Lower leg skin (tissue), 4 donors: Measurements from ENCODE around the gene ARL6IP5. TPM values are rescaled to one million over a fixed set of nuclear protein-coding genes. Genes with fewer than 3 reads are reported as not detected.

Experiments
- DNase-seq, 2 donors: peaks; one replicate each; pipeline ENCODE4 v3.0.0-alpha.2; 2019; ENCODE audit warnings: low spot score in 2 of 2
- H3K4me3 ChIP-seq: fragments of 200-600 bp; sonication (generic); 2 replicates; pipeline ENCODE4 v1.5.1; 2017; ENCODE audit warnings: mild to moderate bottlenecking, low read depth; ENCODE audit not compliant: poor library complexity, severe bottlenecking
- CTCF ChIP-seq, 3 donors: fragments of 450-650 bp; IDR thresholded peaks; one replicate each; pipeline ENCODE4 v1.5.1; 2016; ENCODE audit warnings: antibody characterized with exemption in 3 of 3, mild to moderate bottlenecking in 3 of 3, moderate library complexity in 2 of 3
- POLR2A ChIP-seq, 2 donors: fragments of 450-650 bp; IDR thresholded peaks; one replicate each; pipeline ENCODE4 v1.6.1; 2016 to 2017; ENCODE audit warnings: antibody characterized with exemption in 2 of 2, mild to moderate bottlenecking in 1 of 2, moderate library complexity in 1 of 2
- WGBS, 2 donors: methylation state at CpG; one replicate each; pipeline ENCODE4 v1.1.5; 2018; 5-methylcytosine and 5-hydroxymethylcytosine counted together
- intact Hi-C: fragments of 100-400 bp; cut with DNase I; formaldehyde crosslinking; loops from one replicate; pipeline ENCODE4 v1.15.0; 2023; ENCODE audit warnings: low total_unique reads
- total RNA-seq, 4 donors: library from RNA; depleted of rRNA; stranded (reverse); fragments of >200 nt; gene quantifications; one replicate each; pipeline ENCODE4 v1.1.0, GENCODE V29; 2016

Gene ARL6IP5
- 10 to 100 TPM; 28.1 to 75.9 (median 54.1) TPM for total RNA-seq

- WGBS, 2 donors, result 1% methylated on average over 32 of the region's 32 CpGs
- intact Hi-C loops, result no loop called here
- TF ChIP-seq POLR2A (IDR thresholded peaks at IDR 0.05) (no peak), CTCF (IDR thresholded peaks at IDR 0.05) (no peak)
Observed at GRCh38 chr3:69084326-69085167, at the start of gene ARL6IP5. ARL6IP5 (plus strand) TSS chr3:69084937; CDS start chr3:69085048, 111 bp downstream.

GRCh38 chr3:69044608-69045007 is 40.1 kb upstream of the ARL6IP5 start:
- intact Hi-C loops, result no loop called here
- DNase-seq, result no peak
- TF ChIP-seq POLR2A (IDR thresholded peaks at IDR 0.05), result no peak
- no peak for TF ChIP-seq CTCF (IDR thresholded peaks at IDR 0.05)
- no peak overlapping the region for H3K4me3 ChIP-seq
- WGBS, 2 donors, result 93 to 94% methylated on average over 2 of the region's 2 CpGs

More at GRCh38 chr3:69084326-69085167, at the start of gene ARL6IP5:
- peak; percentile 94 to 99 for DNase-seq
- peak within 1 kb of the TSS; percentile 97 for H3K4me3 ChIP-seq

GRCh38 chr3:69048990-69049389 is 35.7 kb upstream of the ARL6IP5 start:
- intact Hi-C loops, result no loop called here
- TF ChIP-seq POLR2A (IDR thresholded peaks at IDR 0.05) (no peak), CTCF (IDR thresholded peaks at IDR 0.05) (no peak)
- 93% methylated on average over 2 of the region's 2 CpGs for WGBS, 2 donors
- no peak overlapping the region for H3K4me3 ChIP-seq
- DNase-seq, result no peak

- DNase-seq, result peak; percentile 99 to 100
- WGBS, 2 donors, result 0% methylated on average over 45 of the region's 45 CpGs
- peak within 1 kb of the TSS; percentile 99 for H3K4me3 ChIP-seq
- TF ChIP-seq CTCF (IDR thresholded peaks at IDR 0.05), result no peak
- TF ChIP-seq POLR2A (IDR thresholded peaks at IDR 0.05), result no peak
- intact Hi-C loops, result no loop called here
Observed at GRCh38 chr3:69051756-69052471, 32.8 kb upstream of the ARL6IP5 start, which contains the start of gene TMF1. TMF1 (minus strand) TSS chr3:69052333; CDS start chr3:69052086, 247 bp downstream.

- no peak for DNase-seq
- intact Hi-C loops, result no loop called here
- 8 to 10% methylated on average over 9 of the region's 9 CpGs for WGBS, 2 donors
- no peak for TF ChIP-seq POLR2A (IDR thresholded peaks at IDR 0.05)
- TF ChIP-seq CTCF (IDR thresholded peaks at IDR 0.05), result no peak
- no peak overlapping the region for H3K4me3 ChIP-seq
Observed at GRCh38 chr3:69052472-69052898, 32.3 kb upstream of the ARL6IP5 start.
